HepG2 (cell line): ENCODE results near the gene KIAA0825. TPM values are rescaled to one million over a fixed set of nuclear protein-coding genes. Genes with fewer than 3 reads are reported as not detected.

Experiments
- ATAC-seq: fragments of 200-7000 bp; cut with Tn5 transposase; 3 replicates; pipeline ENCODE4 v1.9.1; 2020; ENCODE audit warnings: mild to moderate bottlenecking, moderate library complexity
- BruUV-seq: library from RNA; stranded (reverse); fragments of 400-500 nt; replicated peaks from 2 replicates; lab custom pipeline; 2021; lab: Mats Ljungman, UMichigan
- CTCF ChIA-PET: fragments of 300-600 bp; formaldehyde crosslinking; extraction: SDS; loops from one replicate; lab custom pipeline; 2021; ENCODE audit warnings: low total read pairs, inconsistent platforms, low intra/inter-chr PET ratio; lab: Yijun Ruan, JAX
- POLR2A ChIA-PET: fragments of 350-600 bp; sonication (Branson Sonifier 250); formaldehyde crosslinking; loops from one replicate; lab custom pipeline; 2020; ENCODE audit warnings: antibody characterized with exemption, inconsistent platforms; lab: Yijun Ruan, JAX
- DNase-seq: peaks from one replicate; pipeline ENCODE4 v3.0.0-alpha.2; 2015; ENCODE audit warnings: low spot score
- FAIRE-seq: peaks from 3 replicates; lab custom pipeline; 2011; peaks lifted over from hg19 to GRCh38; lab: Jason Lieb, UNC
- H2AFZ ChIP-seq: one replicate; pipeline ENCODE4 v1.6.1; 2011; ENCODE audit warnings: low read length, inconsistent platforms
- H3K27ac ChIP-seq: fragments of 300-600 bp; 3 replicates; pipeline ENCODE4 v1.8.0; 2011; ENCODE audit warnings: mixed run types, mild to moderate bottlenecking, mixed read lengths, low read length, inconsistent platforms; ENCODE audit not compliant: insufficient read depth; ENCODE audit errors: extremely low read length
- H3K27me3 ChIP-seq, 2 experiments: fragments of 200-600 bp in 1 of 2; 2 replicates in 1 of 2; 3 replicates in 1 of 2; pipeline versions ENCODE4 v1.6.0 to v1.8.0; 2011; ENCODE audit warnings: low read length in 2 of 2, mild to moderate bottlenecking in 2 of 2, moderate library complexity in 2 of 2, inconsistent platforms in 1 of 2; ENCODE audit not compliant: insufficient read depth in 2 of 2, control insufficient read depth in 1 of 2
- H3K36me3 ChIP-seq, 2 experiments: fragments of 200-600 bp in 1 of 2; replicated peaks in 1 of 2; 2 replicates in 1 of 2; 3 replicates in 1 of 2; pipeline versions ENCODE4 v1.5.1 to v1.8.0; 2011; ENCODE audit warnings: low read length in 2 of 2, inconsistent platforms in 1 of 2; ENCODE audit not compliant: insufficient read depth in 2 of 2, control insufficient read depth in 1 of 2
- H3K4me1 ChIP-seq: 2 replicates; pipeline ENCODE4 v1.5.1; 2012; ENCODE audit warnings: low read length, inconsistent platforms; ENCODE audit not compliant: insufficient read depth
- H3K4me2 ChIP-seq: 2 replicates; pipeline ENCODE4 v1.6.0; 2011; ENCODE audit warnings: low read depth, low read length, inconsistent platforms
- H3K4me3 ChIP-seq, 3 experiments: fragments of 200-600 bp in 1 of 3; sonication (generic), shearing (Covaris generic) in 1 of 3; replicated peaks in 1 of 3; 2 replicates each; pipeline ENCODE4 v1.5.1; 2011 to 2016; ENCODE audit warnings: low read length in 3 of 3, inconsistent platforms in 2 of 3, low read depth in 2 of 3, mild to moderate bottlenecking in 2 of 3, control low read depth in 1 of 3, mixed read lengths in 1 of 3; ENCODE audit not compliant: insufficient read depth in 1 of 3
- H3K79me2 ChIP-seq: one replicate; pipeline ENCODE4 v1.6.1; 2011; ENCODE audit warnings: low read length, inconsistent platforms; ENCODE audit not compliant: insufficient read depth
- H3K9ac ChIP-seq: 2 replicates; pipeline ENCODE4 v1.6.0; 2011; ENCODE audit warnings: mild to moderate bottlenecking, low read depth, low read length, inconsistent platforms; ENCODE audit not compliant: insufficient read depth
- H3K9me3 ChIP-seq: 2 replicates; pipeline ENCODE4 v1.5.1; 2012; ENCODE audit warnings: mild to moderate bottlenecking, low read length
- H4K20me1 ChIP-seq: 2 replicates; pipeline ENCODE4 v1.6.0; 2011; ENCODE audit warnings: inconsistent platforms, mild to moderate bottlenecking, low read length, moderate library complexity; ENCODE audit not compliant: insufficient read depth
- DR1 ChIP-seq: sonication (generic); formaldehyde crosslinking; IDR thresholded peaks from 2 replicates; pipeline ENCODE4 v1.8.0; 2021; ENCODE audit warnings: mild to moderate bottlenecking, missing genetic modification reagents, inconsistent platforms
- ISX ChIP-seq: sonication (generic); formaldehyde crosslinking; conservative IDR thresholded peaks from 2 replicates; pipeline ENCODE4 v1.5.0; 2020; ENCODE audit warnings: missing genetic modification reagents
- KLF9 ChIP-seq: IDR thresholded peaks from 2 replicates; pipeline ENCODE4 v1.6.1; 2016; ENCODE audit warnings: low read depth
- MZF1 ChIP-seq: sonication (generic); formaldehyde crosslinking; IDR thresholded peaks from 2 replicates; pipeline ENCODE4 v1.8.1; 2023; ENCODE audit warnings: mild to moderate bottlenecking, missing genetic modification reagents, borderline replicate concordance
- NFYC ChIP-seq: IDR thresholded peaks from 2 replicates; pipeline ENCODE4 v1.6.1; 2016; ENCODE audit warnings: missing genetic modification reagents, missing compliant biosample characterization
- SMC3 ChIP-seq: IDR thresholded peaks from 2 replicates; pipeline ENCODE4 v1.6.1; 2011; ENCODE audit warnings: low read length, improper control_type of control experiment
- SYNCRIP ChIP-seq: fragments of 200-400 bp; formaldehyde crosslinking; IDR thresholded peaks from 2 replicates; pipeline ENCODE4 v1.6.1; 2018; ENCODE audit warnings: mild to moderate bottlenecking, low read depth, low read length; ENCODE audit not compliant: insufficient read depth
- TSC22D2 ChIP-seq: sonication (generic); formaldehyde crosslinking; IDR thresholded peaks from 2 replicates; pipeline ENCODE4 v1.5.1; 2020; ENCODE audit warnings: missing genetic modification reagents, mild to moderate bottlenecking, borderline replicate concordance
- ZNF317 ChIP-seq: sonication (generic); formaldehyde crosslinking; IDR thresholded peaks from 2 replicates; pipeline ENCODE4 v1.5.0; 2020; ENCODE audit warnings: mild to moderate bottlenecking, missing genetic modification reagents
- ZNF619 ChIP-seq: sonication (generic); formaldehyde crosslinking; IDR thresholded peaks from 2 replicates; pipeline ENCODE4 v1.4.0; 2020; ENCODE audit warnings: mild to moderate bottlenecking, missing genetic modification reagents
- ZNF737 ChIP-seq: sonication (generic); formaldehyde crosslinking; IDR thresholded peaks from 2 replicates; pipeline ENCODE4 v1.5.0; 2020; ENCODE audit warnings: missing genetic modification reagents, mild to moderate bottlenecking, borderline replicate concordance
- ZNF816 ChIP-seq: sonication (generic); formaldehyde crosslinking; IDR thresholded peaks from 2 replicates; pipeline ENCODE4 v1.8.0; 2022; ENCODE audit warnings: missing genetic modification reagents, mild to moderate bottlenecking, borderline replicate concordance
- ZSCAN12 ChIP-seq: sonication (generic); formaldehyde crosslinking; IDR thresholded peaks from 2 replicates; pipeline ENCODE4 v1.9.0; 2021; ENCODE audit warnings: mild to moderate bottlenecking, missing genetic modification reagents
- ZXDC ChIP-seq: sonication (generic); formaldehyde crosslinking; IDR thresholded peaks from 2 replicates; pipeline ENCODE4 v1.5.0; 2020; ENCODE audit warnings: mild to moderate bottlenecking, missing genetic modification reagents
- WGBS: methylation state at CpG from one replicate; pipeline ENCODE4 v1.1.6; 2017; ENCODE audit warnings: low lambda C conversion rate; 5-methylcytosine and 5-hydroxymethylcytosine counted together
- in situ Hi-C: cut with HindIII; loops from 2 replicates; pipeline ENCODE4 v1.10.0; 2017; ENCODE audit warnings: low pct_unique_long_range_greater_than_20kb; ENCODE audit not compliant: extremely low pct_ligation_motif_present
- intact Hi-C: fragments of 100-400 bp; cut with micrococcal nuclease; formaldehyde crosslinking; loops from one replicate; pipeline ENCODE4 v1.10.0; 2022; ENCODE audit not compliant: unreplicated experiment
- polyA plus RNA-seq, 8 experiments: library from polyadenylated mRNA; depleted of rRNA in 3 of 8; stranded (reverse) in 7 of 8; unstranded in 1 of 8; fragments of >200 nt; fragmentation: Illumina TruSeq in 4 of 8; extraction: Trizol in 4 of 8; gene quantifications; 2 replicates each; pipeline versions ENCODE4 v1.2.1 to v1.2.3, GENCODE V29; 2011 to 2016; ENCODE audit warnings: low read depth in 4 of 8, missing spikeins in 1 of 8, mixed read lengths in 1 of 8; ENCODE audit not compliant: insufficient read depth in 1 of 8
- total RNA-seq, 5 experiments: library from RNA; depleted of rRNA; stranded (reverse); fragments of >200 nt; fragmentation: Illumina TruSeq; extraction: Trizol; gene quantifications; 2 replicates each; pipeline ENCODE4 v1.2.3, GENCODE V29; 2016; ENCODE audit warnings: low read depth in 1 of 5

The KIAA0825 gene
- total and polyA plus RNA-seq, 2 of the 13 experiments (the other 11 are each of a cell fraction or from before 2014, with no cell fraction given): 0.05 to 0.51 TPM

GRCh38 chr5:94209774-94210355, 408.5 kb downstream of the KIAA0825 start:
- no peaks in the 10 kb centered on the region for H3K4me1 ChIP-seq
- no peaks in the 10 kb centered on the region for H3K79me2 ChIP-seq
- WGBS: 23% methylated on average over 7 of the region's 8 CpGs
- no peak overlapping the region for H3K4me2 ChIP-seq
- FAIRE-seq (no peak), DNase-seq (no peak), ATAC-seq (no peak)
- TF ChIP-seq ZNF317 (CRISPR knock-in tag) (no peak), ZNF619 (no peak), ZNF737 (no peak), DR1 (no peak)
- intact Hi-C loops (no loop called here), in situ Hi-C loops (no loop called here)
- no peak overlapping the region for H3K27ac ChIP-seq
- ChIA-PET CTCF (no interaction called here), POLR2A (no interaction called here)
- no peaks in the 10 kb centered on the region for H3K9me3 ChIP-seq
- H4K20me1 ChIP-seq: no peaks in the 10 kb centered on the region
- no peak overlapping the region for H3K4me3 ChIP-seq
- no peaks in the 10 kb centered on the region for H3K36me3 ChIP-seq
- no peaks in the 10 kb centered on the region for H3K27me3 ChIP-seq
- no peak overlapping the region for H2AFZ ChIP-seq
- H3K9ac ChIP-seq: no peak overlapping the region
- BruUV-seq: no TSS peak

DNA sequence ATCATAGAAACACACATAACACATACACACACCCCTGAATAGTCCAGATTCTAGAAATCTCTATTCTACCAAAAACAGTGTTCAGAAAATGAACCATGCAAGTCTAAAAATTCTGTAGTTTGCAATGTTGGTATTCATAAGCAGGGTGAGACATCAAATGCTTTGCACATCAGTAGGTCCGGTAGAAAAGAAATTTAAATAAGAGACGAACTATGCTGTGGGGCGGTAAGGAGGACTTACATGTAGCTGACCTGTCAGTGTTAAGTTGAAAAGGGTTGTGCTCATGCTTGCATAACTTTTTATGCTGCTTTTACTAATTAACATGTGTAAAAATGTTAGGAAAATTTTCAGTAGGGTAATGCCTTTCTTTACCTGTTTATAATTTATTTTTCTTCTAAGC, 409.1 kb downstream of the KIAA0825 start:
- no peak overlapping the region for H2AFZ ChIP-seq
- CTCF ChIA-PET: no interaction called here
- no peak overlapping the region for H3K9ac ChIP-seq
- H3K27ac ChIP-seq: no peak overlapping the region
- intact Hi-C loops: no loop called here
- H3K36me3 ChIP-seq: no peaks in the 10 kb centered on the region
- no peaks in the 10 kb centered on the region for H3K4me1 ChIP-seq
- DNase-seq: no peak
- no peaks in the 10 kb centered on the region for H3K79me2 ChIP-seq
- no peak for ATAC-seq
- TF ChIP-seq ZNF816 (CRISPR knock-in tag) (no peak), MZF1 (CRISPR knock-in tag) (no peak), SYNCRIP (no peak), ZSCAN12 (CRISPR knock-in tag) (no peak), ZXDC (CRISPR knock-in tag) (no peak), KLF9 (CRISPR knock-in tag) (no peak), TSC22D2 (no peak), SMC3 (no peak), NFYC (no peak), ISX (CRISPR knock-in tag) (no peak)
- BruUV-seq: no TSS peak
- H4K20me1 ChIP-seq: no peaks in the 10 kb centered on the region
- in situ Hi-C loops: no loop called here
- POLR2A ChIA-PET: no interaction called here
- FAIRE-seq: no peak
- 63% methylated on average over 3 of the region's 3 CpGs for WGBS
- H3K9me3 ChIP-seq: no peaks in the 10 kb centered on the region
- H3K27me3 ChIP-seq: no peaks in the 10 kb centered on the region
- no peak overlapping the region for H3K4me2 ChIP-seq
- no peak overlapping the region for H3K4me3 ChIP-seq
